Bone marrow (tissue), 2 donors: ENCODE data around the gene PMF1.

Experiments
- DNase-seq, 2 donors: peaks; one replicate each; lab custom pipeline; 2025; lab: John Stamatoyannopoulos, UW

Gene PMF1

DNA sequence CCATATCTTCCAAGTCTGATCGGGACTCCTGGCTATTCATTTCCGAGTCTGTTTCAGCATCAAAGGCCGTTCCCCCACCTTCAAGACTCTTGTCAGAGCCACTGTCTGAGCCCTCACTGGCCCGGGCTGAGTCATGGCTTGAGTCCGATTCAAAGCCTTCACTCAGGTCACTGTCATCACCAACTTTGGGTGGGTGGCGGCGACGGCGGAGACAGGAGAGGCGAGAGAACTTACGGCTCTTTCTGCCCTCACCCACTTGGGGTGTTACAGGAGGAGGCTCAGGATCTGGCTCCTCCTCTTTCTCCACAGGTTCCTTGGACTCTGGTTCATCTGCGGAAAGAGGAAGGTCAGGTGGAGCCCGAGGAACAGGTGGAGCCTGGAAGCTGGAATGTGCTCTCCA lies 53.2 kb downstream of the PMF1 start:
- no peak for DNase-seq

DNA sequence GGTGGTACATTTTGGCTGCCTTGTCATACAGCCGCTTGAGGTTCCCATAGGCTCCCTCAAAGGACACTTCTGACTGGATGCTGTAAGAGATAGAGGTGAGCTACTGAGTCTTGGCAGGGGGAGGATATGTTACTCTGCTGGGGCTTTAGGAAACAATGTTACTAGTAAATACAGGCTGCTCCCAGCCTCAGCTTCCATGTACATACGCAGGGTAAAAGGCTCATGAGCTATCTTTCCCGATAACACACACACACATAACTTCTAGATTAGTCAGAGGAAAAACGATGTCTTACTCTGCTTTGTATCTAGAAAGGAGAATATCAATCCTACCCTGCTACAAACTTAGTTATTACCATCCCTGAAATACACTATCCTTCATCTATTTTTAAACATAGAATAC lies 55.5 kb downstream of the PMF1 start:
- DNase-seq = no peak

DNA sequence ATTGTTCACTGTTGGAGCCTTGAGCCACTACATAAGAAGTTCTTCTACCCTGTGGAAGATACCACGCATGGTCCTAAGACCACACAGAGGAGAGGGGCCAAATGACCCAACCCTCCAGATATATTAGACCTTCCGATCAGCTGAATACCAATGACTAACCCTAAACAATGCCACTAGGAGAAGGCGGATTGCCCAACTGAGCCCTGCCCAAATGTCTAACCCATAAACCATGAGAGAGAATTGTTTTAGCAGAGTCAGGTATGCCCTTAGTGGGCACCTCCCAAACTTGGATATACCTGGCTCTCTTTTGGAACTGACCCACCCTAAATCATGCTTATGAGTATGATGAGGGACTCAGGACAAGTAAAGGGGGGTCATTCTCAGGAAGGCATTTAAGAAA lies 57.5 kb downstream of the PMF1 start:
- no peak for DNase-seq

DNA sequence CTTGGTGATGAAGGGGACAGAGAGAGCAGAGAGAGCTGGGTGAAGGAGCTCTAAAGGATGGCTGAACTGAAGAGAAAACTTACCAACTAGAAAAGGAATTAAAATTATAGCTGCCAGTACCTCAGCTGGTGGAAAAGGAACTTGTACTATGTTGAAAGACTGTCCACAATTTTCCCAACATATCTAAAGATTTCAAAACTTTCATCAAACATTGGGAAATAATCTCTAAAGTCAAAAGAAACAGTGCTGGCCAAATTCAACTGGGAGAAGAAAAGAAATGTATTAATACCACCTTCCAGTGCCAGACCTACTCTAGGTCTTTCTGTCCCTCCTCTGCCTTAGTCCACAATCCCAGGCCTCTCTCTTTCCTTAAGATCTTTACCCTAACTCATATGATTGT lies 63.7 kb downstream of the PMF1 start:
- DNase-seq = no peak

DNA sequence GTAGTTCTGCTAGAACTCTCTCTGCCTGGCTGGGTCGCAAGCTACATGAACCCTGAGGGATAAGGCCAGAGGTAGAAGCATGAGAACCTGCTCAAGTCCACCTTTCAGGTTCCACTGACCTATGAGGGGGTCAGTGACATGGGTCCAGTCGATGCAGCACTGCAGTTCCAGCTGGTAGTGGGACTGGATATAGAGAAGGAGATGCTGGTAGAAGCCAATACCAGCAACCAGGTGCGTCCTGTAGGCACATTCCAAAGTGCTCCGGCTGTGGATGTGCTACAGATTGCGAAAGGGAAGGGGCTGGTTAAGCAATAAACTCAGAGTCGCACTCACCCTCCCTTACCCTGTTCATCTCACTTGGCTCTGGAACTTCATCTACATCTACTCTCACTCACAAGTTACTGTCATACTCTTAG lies 64.2 kb downstream of the PMF1 start:
- DNase-seq = no peak

DNA sequence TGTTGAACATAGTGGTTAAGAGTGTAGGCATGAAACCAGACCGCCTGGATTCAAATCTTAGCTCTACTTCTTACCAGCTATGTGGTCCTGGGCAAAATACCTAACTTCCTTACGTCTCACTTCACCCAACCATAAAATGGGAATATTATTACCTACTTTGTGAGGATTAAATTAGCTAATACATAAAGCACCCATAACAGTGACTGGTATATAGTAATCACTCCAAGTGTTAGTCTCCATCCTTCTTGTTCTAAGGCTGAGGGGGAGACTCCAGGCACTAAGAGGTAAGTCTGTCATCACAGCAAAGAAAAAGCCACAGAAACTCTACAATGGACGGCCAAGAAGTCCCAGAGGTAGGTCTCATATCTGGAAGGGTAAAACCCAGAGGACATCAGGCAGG lies 67.0 kb downstream of the PMF1 start:
- DNase-seq = no peak

DNA sequence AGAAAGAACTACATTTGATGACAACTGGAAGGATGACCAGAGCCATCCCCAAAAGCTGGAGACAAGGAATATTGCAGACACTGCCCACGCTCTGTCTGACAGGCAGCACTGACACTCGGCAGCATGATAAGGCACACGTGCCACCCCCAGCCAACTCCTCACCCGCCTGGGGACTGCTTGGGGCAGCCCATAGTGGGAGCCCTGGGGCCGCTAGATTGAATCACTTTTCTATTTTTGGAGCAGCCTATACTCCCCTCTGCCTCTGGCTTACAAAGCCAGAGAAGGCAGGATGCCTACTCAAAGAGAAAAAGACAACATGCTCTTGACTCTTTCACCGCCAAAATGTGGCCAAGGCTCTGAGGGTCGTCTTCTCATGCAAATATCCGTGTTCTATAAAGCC lies 68.5 kb downstream of the PMF1 start:
- peak in 1 of 2 donors; percentile 56 for DNase-seq

DNA sequence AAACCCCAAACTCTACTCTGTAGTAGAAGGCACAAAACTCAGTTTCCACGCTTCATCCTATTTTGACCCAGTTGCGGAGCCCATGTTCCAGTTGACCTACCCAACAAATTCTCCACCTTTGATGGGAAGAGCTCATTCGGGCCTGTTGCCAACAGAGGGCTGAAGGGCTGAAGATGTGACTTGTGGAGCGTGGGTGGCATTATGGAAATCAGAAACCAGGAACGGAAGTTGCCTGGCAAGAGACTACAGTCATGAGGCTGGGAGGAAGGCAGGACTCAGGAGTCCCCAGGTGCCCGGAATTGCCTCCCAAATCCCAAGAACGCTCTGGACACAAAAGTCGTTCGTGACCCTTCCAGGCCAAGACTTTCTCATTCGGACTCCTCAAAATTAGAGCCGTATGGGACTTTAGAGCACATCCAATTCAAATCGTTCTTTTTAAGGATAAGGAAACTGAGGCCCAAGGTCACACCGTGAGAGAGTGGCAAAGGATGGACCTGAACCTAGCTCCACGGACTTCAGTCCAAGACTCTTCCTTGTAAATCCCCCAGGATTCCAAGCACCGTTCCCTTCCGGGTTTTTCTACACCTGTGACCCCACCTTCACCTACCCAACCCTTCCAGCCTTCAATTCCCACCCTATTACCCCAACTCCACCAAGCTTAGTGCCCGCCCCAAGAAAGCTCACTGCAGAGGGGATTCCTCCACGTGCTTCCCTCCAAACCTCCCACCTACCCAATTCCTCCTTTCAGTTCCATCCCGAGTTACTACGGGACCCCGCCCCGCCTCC lies 69.1 kb downstream of the PMF1 start:
- DNase-seq = peak in 1 of 2 donors; percentile 2

DNA sequence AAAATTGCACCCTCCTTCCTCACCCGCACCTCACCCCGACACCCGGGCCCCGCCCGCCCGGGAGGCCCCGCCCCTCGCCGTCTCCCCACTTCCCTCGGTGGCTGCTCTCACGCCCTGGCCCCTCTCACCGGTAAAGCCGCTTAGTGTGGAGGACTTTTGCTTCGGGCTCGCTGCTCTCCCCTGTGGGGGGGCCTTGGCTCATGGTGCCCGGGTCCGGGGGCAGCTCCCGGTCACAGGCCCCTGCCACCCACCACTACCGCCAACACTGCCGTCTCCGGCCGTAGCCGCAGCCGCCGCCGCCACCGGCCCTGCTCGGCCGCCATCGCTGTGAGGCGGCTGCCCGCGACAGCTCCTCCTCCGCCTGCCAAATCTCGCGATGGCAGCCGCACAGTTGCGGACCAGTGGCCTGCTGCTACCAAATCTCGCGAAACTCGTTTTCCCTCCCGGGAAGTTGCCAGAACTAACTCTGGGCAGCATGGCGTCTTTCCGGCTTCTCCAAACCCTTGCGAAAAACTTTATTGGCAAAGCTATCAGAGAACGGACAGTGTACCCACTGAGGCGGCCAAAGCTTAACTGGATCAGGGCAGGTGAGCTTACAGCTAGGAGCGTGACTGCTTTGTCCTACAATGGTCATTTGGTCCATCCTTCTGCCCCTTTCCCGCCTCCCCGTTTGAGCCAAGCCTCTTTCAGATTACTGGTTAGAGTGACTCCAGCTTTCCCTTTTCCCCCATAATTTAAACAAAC lies 69.8 kb downstream of the PMF1 start, which contains the start of gene SMG5:
Gene SMG5 (minus strand): TSS at position 347 of the 744 bp plus-strand sequence. CDS start 145 bp downstream, at position 202.
- DNase-seq = peak; percentile 89 to 97

DNA sequence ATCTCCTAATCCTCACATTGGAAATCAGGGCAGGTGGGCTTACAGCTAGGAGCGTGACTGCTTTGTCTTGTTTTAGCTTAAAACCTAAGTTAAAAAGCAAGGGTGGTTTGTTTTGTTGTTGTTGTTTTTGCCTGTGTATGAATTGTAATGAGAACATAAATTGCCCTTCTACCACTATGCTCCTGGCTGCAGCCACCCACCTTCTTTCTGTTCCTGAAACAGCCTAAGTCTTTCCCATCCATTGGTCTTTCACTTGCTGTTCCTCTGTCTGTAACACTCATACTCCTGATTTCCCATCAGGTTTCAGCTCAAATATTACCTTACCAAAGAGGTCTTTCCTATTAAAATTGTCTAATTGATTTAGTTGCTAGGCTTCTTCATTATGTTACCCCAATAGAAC lies 70.7 kb downstream of the PMF1 start:
- DNase-seq = no peak

DNA sequence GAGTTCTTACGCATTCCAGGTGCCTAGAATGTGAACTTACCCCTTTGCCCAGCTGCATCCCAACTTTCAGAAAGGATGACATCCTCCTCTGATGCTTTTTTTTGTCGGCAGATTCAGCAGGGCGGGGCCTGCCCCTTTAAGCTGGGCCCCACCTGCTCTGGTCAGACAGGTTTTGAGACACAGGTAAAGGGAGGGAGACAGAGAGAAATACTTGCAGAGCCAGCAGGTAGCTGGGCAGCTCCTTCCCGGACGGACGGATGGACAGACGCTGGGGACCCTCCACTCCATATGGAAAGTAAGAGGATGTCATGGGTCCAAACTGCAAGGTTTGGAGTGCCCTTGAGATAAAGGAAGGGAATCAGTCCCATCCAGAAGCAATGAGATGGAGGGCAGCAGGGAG lies 71.3 kb downstream of the PMF1 start, which contains the start of gene TMEM79:
Gene TMEM79 (plus strand): TSS at position 214 of the 400 bp plus-strand sequence. CDS start 902 bp downstream, outside the sequence.
- no peak for DNase-seq

DNA sequence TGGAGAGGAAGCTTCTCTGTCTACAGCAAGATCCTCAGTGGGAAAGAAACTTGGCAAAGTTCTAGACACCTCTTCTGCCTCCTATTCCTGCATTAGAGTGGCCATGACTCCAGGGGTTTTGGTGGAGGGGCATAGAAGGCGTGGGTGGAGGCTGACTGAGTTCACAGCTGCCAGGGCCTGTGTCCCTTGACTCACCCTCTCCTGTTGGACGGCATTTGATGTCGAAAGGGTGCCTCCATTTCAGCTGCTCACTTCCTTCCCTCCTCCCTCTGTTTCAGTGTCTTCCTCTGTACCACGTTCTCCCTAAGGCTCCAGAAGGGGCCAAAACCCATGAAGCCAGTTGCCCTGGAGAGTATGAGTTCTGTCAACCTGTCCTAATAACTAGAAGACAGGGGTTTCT lies 72.0 kb downstream of the PMF1 start:
- DNase-seq = no peak

DNA sequence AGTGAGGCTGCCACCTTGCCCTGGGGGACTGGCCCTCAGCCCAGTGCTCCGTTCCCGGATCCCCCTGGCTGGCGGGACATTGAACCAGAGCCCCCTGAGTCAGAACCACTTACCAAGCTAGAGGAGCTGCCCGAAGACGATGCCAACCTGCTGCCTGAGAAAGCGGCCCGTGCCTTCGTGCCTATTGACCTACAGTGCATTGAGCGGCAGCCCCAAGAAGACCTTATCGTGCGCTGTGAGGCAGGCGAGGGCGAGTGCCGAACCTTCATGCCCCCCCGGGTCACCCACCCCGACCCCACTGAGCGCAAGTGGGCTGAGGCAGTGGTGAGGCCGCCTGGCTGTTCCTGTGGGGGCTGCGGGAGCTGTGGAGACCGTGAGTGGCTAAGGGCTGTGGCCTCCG lies 72.6 kb downstream of the PMF1 start:
- DNase-seq = no peak

DNA sequence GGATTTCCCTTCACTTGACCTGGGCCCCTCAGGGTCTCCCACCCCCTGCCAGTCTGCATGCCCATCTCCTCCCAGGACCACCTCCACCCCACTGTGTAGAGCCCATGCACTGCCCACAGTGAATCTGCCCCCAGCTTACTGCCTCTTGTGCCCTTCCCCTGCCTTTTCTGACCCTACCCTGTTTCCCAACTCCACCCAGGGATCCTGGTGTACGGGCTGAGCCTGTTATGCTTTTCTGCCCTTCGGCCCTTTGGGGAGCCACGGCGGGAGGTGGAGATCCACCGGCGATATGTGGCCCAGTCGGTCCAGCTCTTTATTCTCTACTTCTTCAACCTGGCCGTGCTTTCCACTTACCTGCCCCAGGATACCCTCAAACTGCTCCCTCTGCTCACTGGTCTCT lies 73.3 kb downstream of the PMF1 start:
- DNase-seq = no peak
